Measurements from ENCODE around the gene PEPD.

PEPD gene

DNA sequence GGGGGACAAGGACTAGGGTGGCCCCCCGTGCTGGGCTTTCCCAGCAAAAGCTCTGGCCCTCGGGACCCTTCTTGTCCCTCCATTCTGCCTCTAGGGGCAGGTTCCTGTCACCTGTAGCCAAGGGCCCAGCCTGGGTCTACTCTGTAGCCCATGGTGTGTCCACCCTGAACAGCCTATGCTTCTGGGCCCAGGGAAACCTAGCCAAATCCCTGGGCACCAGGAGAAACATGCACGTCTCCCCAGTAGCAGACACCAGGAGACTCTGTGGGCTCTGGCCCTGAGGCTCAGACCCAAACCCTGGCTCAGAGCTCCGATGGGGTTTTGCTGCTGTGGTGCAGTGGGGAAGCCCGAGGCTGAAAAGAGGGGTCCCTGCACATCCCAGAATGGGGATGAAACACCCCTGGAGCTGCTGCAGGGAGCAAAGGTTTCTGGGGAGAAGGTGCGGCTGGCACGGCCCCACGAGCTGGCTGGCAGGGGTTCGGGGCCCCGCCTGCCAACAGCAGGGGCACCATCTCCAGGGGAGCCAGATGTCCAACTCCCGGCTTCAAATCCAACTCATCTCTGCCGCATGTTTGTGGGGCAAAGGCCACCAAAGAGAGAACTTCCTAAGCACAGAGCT lies 129.9 kb downstream of the PEPD start:
- H3K36me3 ChIP-seq (ENCODE audit: insufficient read depth, low read length), result no peaks in the 10 kb centered on the region
- H3K27ac ChIP-seq (ENCODE audit: low read depth, low read length, poor library complexity, severe bottlenecking), result no peak overlapping the region
- H2AFZ ChIP-seq (ENCODE audit: low read length), result no peak overlapping the region
- no peaks in the 10 kb centered on the region for H3K9me2 ChIP-seq (ENCODE audit: low read depth, low read length)
- no peaks in the 10 kb centered on the region for H3K9me3 ChIP-seq (ENCODE audit: low read length)
- no peaks in the 10 kb centered on the region for H3K27me3 ChIP-seq (ENCODE audit: insufficient read depth, low read length)
- H3K4me1 ChIP-seq (ENCODE audit: insufficient read depth, low read length, severe bottlenecking), result no peaks in the 10 kb centered on the region
- H3K4me3 ChIP-seq (ENCODE audit: low read depth, low read length, poor library complexity, severe bottlenecking), result no peak overlapping the region
- TF ChIP-seq, protein P1, sequence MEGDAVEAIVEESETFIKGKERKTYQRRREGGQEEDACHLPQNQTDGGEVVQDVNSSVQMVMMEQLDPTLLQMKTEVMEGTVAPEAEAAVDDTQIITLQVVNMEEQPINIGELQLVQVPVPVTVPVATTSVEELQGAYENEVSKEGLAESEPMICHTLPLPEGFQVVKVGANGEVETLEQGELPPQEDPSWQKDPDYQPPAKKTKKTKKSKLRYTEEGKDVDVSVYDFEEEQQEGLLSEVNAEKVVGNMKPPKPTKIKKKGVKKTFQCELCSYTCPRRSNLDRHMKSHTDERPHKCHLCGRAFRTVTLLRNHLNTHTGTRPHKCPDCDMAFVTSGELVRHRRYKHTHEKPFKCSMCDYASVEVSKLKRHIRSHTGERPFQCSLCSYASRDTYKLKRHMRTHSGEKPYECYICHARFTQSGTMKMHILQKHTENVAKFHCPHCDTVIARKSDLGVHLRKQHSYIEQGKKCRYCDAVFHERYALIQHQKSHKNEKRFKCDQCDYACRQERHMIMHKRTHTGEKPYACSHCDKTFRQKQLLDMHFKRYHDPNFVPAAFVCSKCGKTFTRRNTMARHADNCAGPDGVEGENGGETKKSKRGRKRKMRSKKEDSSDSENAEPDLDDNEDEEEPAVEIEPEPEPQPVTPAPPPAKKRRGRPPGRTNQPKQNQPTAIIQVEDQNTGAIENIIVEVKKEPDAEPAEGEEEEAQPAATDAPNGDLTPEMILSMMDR (IDR thresholded peaks at IDR 0.05; ENCODE audit: low read length), result no peak
- no peak for TF ChIP-seq EZH2 (IDR thresholded peaks at IDR 0.05; ENCODE audit: borderline replicate concordance, low read length)
- H3K4me2 ChIP-seq (ENCODE audit: low read length), result no peak overlapping the region
- no peaks in the 10 kb centered on the region for H3F3A ChIP-seq (ENCODE audit: insufficient read depth, low read length)
- no peaks in the 10 kb centered on the region for H3K79me2 ChIP-seq (ENCODE audit: insufficient read depth, low read length)
- H4K20me1 ChIP-seq (ENCODE audit: insufficient read depth, low read length), result no peaks in the 10 kb centered on the region
- no peak overlapping the region for H3K9ac ChIP-seq (ENCODE audit: low read length)

GRCh38 chr19:33390908-33391630 lies 130.5 kb downstream of the PEPD start:
- no peaks in the 10 kb centered on the region for H3K36me3 ChIP-seq (ENCODE audit: insufficient read depth, low read length)
- no peaks in the 10 kb centered on the region for H3K27me3 ChIP-seq (ENCODE audit: insufficient read depth, low read length)
- H3K4me1 ChIP-seq (ENCODE audit: insufficient read depth, low read length, severe bottlenecking), result no peaks in the 10 kb centered on the region
- TF ChIP-seq, protein P1 (IDR thresholded peaks at IDR 0.05; ENCODE audit: low read length), result no peak
- no peak for TF ChIP-seq EZH2 (IDR thresholded peaks at IDR 0.05; ENCODE audit: borderline replicate concordance, low read length)
- no peaks in the 10 kb centered on the region for H3K9me2 ChIP-seq (ENCODE audit: low read depth, low read length)
- H3K9me3 ChIP-seq (ENCODE audit: low read length), result no peaks in the 10 kb centered on the region
- no peaks in the 10 kb centered on the region for H4K20me1 ChIP-seq (ENCODE audit: insufficient read depth, low read length)
- H3K4me3 ChIP-seq (ENCODE audit: low read depth, low read length, poor library complexity, severe bottlenecking), result no peak overlapping the region
- H2AFZ ChIP-seq (ENCODE audit: low read length), result no peak overlapping the region
- no peak overlapping the region for H3K27ac ChIP-seq (ENCODE audit: low read depth, low read length, poor library complexity, severe bottlenecking)
- H3K9ac ChIP-seq (ENCODE audit: low read length), result no peak overlapping the region
- H3K79me2 ChIP-seq (ENCODE audit: insufficient read depth, low read length), result no peaks in the 10 kb centered on the region
- no peak overlapping the region for H3K4me2 ChIP-seq (ENCODE audit: low read length)
- no peaks in the 10 kb centered on the region for H3F3A ChIP-seq (ENCODE audit: insufficient read depth, low read length)

DNA sequence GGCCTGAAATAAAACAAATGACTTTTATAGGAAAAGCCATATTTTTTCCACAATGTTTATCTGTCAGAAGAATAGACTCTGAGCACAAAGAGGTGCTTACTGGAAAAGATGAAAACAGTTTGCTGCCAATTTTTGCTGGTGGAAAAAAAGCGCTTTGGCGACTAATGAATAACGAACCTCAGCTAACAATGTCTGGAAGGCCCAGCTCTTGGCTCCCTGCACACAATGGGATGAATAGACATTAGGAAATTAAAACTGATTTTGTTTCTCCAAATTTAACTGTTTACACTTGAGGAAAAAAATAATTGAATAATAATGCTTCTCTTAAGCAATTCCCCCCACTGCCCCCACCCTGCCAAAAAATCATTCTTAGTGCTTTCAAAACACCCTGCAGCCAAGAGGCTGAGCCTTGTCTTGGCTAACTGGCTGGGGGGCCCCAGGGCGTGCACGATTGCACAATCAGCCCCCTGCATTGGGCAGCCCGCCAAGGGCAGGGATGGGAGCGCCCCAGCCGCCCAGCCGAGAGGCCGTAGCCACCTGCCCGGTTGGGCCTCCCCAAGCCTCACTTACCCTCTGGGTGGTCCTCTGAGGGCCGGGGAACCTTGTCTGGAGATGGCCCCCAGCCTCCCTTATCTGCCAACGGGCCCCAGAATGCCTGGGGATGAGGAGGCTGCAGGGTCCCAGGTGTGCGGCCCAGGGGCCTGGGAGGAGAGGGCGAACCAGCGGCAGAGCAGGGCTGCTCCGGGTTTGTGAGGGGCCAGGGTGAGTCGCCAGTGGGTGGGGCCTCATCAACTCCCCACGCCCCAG lies 131.3 kb downstream of the PEPD start:
- H3K4me2 ChIP-seq (ENCODE audit: low read length), result no peak overlapping the region
- no peaks in the 10 kb centered on the region for H4K20me1 ChIP-seq (ENCODE audit: insufficient read depth, low read length)
- no peaks in the 10 kb centered on the region for H3K9me3 ChIP-seq (ENCODE audit: low read length)
- H3K9me2 ChIP-seq (ENCODE audit: low read depth, low read length), result no peaks in the 10 kb centered on the region
- no peaks in the 10 kb centered on the region for H3F3A ChIP-seq (ENCODE audit: insufficient read depth, low read length)
- no peaks in the 10 kb centered on the region for H3K79me2 ChIP-seq (ENCODE audit: insufficient read depth, low read length)
- H3K4me3 ChIP-seq (ENCODE audit: low read depth, low read length, poor library complexity, severe bottlenecking), result no peak overlapping the region
- H3K9ac ChIP-seq (ENCODE audit: low read length), result no peak overlapping the region
- H3K4me1 ChIP-seq (ENCODE audit: insufficient read depth, low read length, severe bottlenecking), result no peaks in the 10 kb centered on the region
- H3K27ac ChIP-seq (ENCODE audit: low read depth, low read length, poor library complexity, severe bottlenecking), result no peak overlapping the region
- TF ChIP-seq, protein P1 (IDR thresholded peaks at IDR 0.05; ENCODE audit: low read length), result no peak
- TF ChIP-seq EZH2 (IDR thresholded peaks at IDR 0.05; ENCODE audit: borderline replicate concordance, low read length), result no peak
- no peak overlapping the region for H2AFZ ChIP-seq (ENCODE audit: low read length)
- H3K27me3 ChIP-seq (ENCODE audit: insufficient read depth, low read length), result no peaks in the 10 kb centered on the region
- no peaks in the 10 kb centered on the region for H3K36me3 ChIP-seq (ENCODE audit: insufficient read depth, low read length)

Data from OCI-LY1 (cell line).